Panc1 (cell line): ENCODE measurements around the gene SBF2. TPM values are rescaled to one million over a fixed set of nuclear protein-coding genes. Genes with fewer than 3 reads are reported as not detected.
A peak's percentile ranks its signal among the peaks of the same experiment; 100 is the strongest.

Experiments
- ATAC-seq: fragments of 200-7000 bp; cut with Tn5 transposase; 2 replicates; pipeline ENCODE4 v1.9.1; 2020; ENCODE audit warnings: mild to moderate bottlenecking, moderate library complexity
- BruUV-seq: library from RNA; stranded (reverse); fragments of 400-500 nt; replicated peaks from 2 replicates; lab custom pipeline; 2021; lab: Mats Ljungman, UMichigan
- CTCF ChIA-PET: fragments of 300-600 bp; sonication (Branson Sonifier 250); formaldehyde crosslinking; loops from one replicate; lab custom pipeline; 2022; ENCODE audit warnings: antibody characterized with exemption; lab: Charles Lee
- POLR2A ChIA-PET: fragments of 300-600 bp; sonication (Branson Sonifier 250); formaldehyde crosslinking; loops from one replicate; lab custom pipeline; 2022; ENCODE audit warnings: antibody characterized with exemption; lab: Charles Lee
- DNase-seq: peaks from one replicate; pipeline ENCODE4 v3.0.0-alpha.2; 2010; ENCODE audit warnings: low read depth, low spot score
- H3K27ac ChIP-seq: 2 replicates; pipeline ENCODE4 v1.5.1; 2011; ENCODE audit warnings: mild to moderate bottlenecking, low read length, inconsistent platforms
- H3K27me3 ChIP-seq: fragments of 200-500 bp; sonication (Bioruptor generic); 2 replicates; pipeline ENCODE4 v1.6.0; 2014; ENCODE audit warnings: low read length, inconsistent platforms; ENCODE audit not compliant: control insufficient read depth, insufficient read depth
- H3K36me3 ChIP-seq: fragments of 200-500 bp; sonication (Bioruptor generic); 2 replicates; pipeline ENCODE4 v1.5.1; 2014; ENCODE audit warnings: inconsistent platforms, mild to moderate bottlenecking, low read length, moderate library complexity; ENCODE audit not compliant: control insufficient read depth, insufficient read depth
- H3K4me1 ChIP-seq: 2 replicates; pipeline ENCODE4 v1.5.1; 2011; ENCODE audit warnings: inconsistent platforms, mild to moderate bottlenecking, low read length, moderate library complexity; ENCODE audit not compliant: control insufficient read depth, insufficient read depth
- H3K4me3 ChIP-seq, 2 experiments: 2 replicates each; pipeline ENCODE4 v1.5.1; 2011 to 2012; ENCODE audit warnings: low read depth in 2 of 2, low read length in 2 of 2, mild to moderate bottlenecking in 2 of 2, inconsistent platforms in 1 of 2, moderate library complexity in 1 of 2
- H3K9me3 ChIP-seq: fragments of 200-500 bp; sonication (Bioruptor generic); 2 replicates; pipeline ENCODE4 v1.5.1; 2014; ENCODE audit warnings: low read depth, mild to moderate bottlenecking, inconsistent platforms, low read length, moderate library complexity; ENCODE audit not compliant: control insufficient read depth, insufficient read depth
- CTCF ChIP-seq: fragments of 450-650 bp; IDR thresholded peaks from 2 replicates; pipeline ENCODE4 v1.5.1; 2017; ENCODE audit warnings: mild to moderate bottlenecking
- POLR2AphosphoS5 ChIP-seq: IDR thresholded peaks from 2 replicates; pipeline ENCODE4 v1.6.1; 2012; ENCODE audit warnings: mild to moderate bottlenecking, low read depth, low read length, moderate library complexity
- SIN3A ChIP-seq: IDR thresholded peaks from 2 replicates; pipeline ENCODE4 v1.6.1; 2012; ENCODE audit warnings: low read depth, mild to moderate bottlenecking, low read length, moderate library complexity, borderline replicate concordance; ENCODE audit not compliant: insufficient read depth
- TCF7L2 ChIP-seq: IDR thresholded peaks from 2 replicates; pipeline ENCODE4 v1.6.1; 2011; ENCODE audit warnings: mild to moderate bottlenecking, low read depth, low read length, inconsistent platforms
- in situ Hi-C: cut with HindIII; loops from 2 replicates; pipeline ENCODE4 v1.10.0; 2016; ENCODE audit warnings: low sequenced_read_pairs, low pct_unique_long_range_greater_than_20kb
- intact Hi-C: fragments of 100-400 bp; cut with micrococcal nuclease; formaldehyde crosslinking; loops from one replicate; pipeline ENCODE4 v1.10.0; 2022; ENCODE audit not compliant: unreplicated experiment
- total RNA-seq: library from RNA; stranded (reverse); gene quantifications from one replicate; pipeline ENCODE4 v1.2.1, GENCODE V29; 2021; ENCODE audit not compliant: unreplicated experiment
- TF ChIP-seq, protein P1 (sequence below), 2 experiments: IDR thresholded peaks; 2 replicates each; pipeline ENCODE4 v1.6.1; 2011 to 2012; ENCODE audit warnings: low read depth in 2 of 2, control low read depth in 1 of 2, low read length in 1 of 2, mild to moderate bottlenecking in 1 of 2, moderate library complexity in 1 of 2; ENCODE audit not compliant: insufficient read depth in 1 of 2

SBF2 gene
- total RNA-seq, 1 experiment from 2014 or later: 65.0 TPM

GRCh38 chr11:9808943-9809342 is 485.1 kb downstream of the SBF2 start:
- ChIA-PET CTCF (no interaction called here), POLR2A (interaction anchor here (0.7 kb wide), 1 partner anchor 70 kb away, joined by 7 read pairs; no protein-coding TSS in a partner anchor)
- Histone ChIP-seq H3K4me1 (peaks cover 18% of the 10 kb centered on the region), H3K9me3 (no peaks in the 10 kb centered on the region), H3K4me3 (no peak overlapping the region), H3K27me3 (no peaks in the 10 kb centered on the region), H3K27ac (peak overlapping the region; percentile 89), H3K36me3 (peaks cover 2% of the 10 kb centered on the region; the same call in 1 of the 2 replicates)
- intact Hi-C loops: no loop called here
- ATAC-seq (peak; percentile 51), DNase-seq (no peak)
- BruUV-seq: no TSS peak
- no peak for TF ChIP-seq SIN3A
- TF ChIP-seq POLR2AphosphoS5: no peak
- TF ChIP-seq CTCF: no peak
- no peak for TF ChIP-seq TCF7L2
- TF ChIP-seq, protein P1, sequence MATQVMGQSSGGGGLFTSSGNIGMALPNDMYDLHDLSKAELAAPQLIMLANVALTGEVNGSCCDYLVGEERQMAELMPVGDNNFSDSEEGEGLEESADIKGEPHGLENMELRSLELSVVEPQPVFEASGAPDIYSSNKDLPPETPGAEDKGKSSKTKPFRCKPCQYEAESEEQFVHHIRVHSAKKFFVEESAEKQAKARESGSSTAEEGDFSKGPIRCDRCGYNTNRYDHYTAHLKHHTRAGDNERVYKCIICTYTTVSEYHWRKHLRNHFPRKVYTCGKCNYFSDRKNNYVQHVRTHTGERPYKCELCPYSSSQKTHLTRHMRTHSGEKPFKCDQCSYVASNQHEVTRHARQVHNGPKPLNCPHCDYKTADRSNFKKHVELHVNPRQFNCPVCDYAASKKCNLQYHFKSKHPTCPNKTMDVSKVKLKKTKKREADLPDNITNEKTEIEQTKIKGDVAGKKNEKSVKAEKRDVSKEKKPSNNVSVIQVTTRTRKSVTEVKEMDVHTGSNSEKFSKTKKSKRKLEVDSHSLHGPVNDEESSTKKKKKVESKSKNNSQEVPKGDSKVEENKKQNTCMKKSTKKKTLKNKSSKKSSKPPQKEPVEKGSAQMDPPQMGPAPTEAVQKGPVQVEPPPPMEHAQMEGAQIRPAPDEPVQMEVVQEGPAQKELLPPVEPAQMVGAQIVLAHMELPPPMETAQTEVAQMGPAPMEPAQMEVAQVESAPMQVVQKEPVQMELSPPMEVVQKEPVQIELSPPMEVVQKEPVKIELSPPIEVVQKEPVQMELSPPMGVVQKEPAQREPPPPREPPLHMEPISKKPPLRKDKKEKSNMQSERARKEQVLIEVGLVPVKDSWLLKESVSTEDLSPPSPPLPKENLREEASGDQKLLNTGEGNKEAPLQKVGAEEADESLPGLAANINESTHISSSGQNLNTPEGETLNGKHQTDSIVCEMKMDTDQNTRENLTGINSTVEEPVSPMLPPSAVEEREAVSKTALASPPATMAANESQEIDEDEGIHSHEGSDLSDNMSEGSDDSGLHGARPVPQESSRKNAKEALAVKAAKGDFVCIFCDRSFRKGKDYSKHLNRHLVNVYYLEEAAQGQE (IDR thresholded peaks at IDR 0.05; ENCODE audit: insufficient read depth in 1 of 2, low read depth in 2 of 2, low read length in 1 of 2): no peak
- in situ Hi-C loops: no loop called here

DNA sequence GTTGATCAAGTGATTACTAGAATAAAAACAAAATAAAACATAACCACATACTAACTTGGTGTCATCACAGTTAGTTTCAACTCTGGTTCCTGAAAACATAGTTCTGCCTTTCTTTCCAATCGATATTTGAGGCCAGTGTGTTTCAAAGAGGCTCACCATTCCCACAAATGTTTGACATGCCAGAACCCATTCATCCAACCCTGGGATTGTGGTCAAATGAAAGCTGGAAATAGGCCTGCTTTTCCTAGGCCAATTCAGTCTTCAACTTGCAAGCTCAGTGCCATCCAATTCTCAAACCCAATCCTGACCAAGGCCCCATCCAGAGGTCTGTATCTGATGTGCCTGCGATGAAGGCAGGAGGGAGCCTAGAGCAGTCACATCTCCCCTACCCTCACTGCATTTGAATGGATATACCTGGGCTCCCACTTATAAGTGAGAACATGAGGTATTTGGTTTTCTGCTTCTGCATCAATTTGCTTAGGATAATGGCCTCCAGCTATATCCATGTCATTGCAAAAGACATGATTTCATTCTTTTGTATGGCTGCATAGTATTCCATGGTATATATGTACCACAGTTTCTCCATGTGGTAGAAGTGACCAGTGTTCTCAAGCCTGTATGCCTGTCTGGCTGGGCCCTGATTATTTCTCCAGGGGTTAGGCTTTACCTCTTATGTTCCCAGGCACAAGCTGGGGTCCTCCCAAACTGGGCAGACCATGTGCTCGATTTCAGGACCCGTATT is 486.9 kb downstream of the SBF2 start:
- Histone ChIP-seq H3K27ac (peak overlapping the region; percentile 89), H3K9me3 (no peaks in the 10 kb centered on the region), H3K4me3 (no peak overlapping the region), H3K36me3 (peaks cover 2% of the 10 kb centered on the region; the same call in 1 of the 2 replicates), H3K4me1 (peaks cover 37% of the 10 kb centered on the region), H3K27me3 (no peaks in the 10 kb centered on the region)
- ATAC-seq: no peak
- CTCF ChIA-PET: interaction anchor here (0.5 kb wide), 1 partner anchor 498 kb away, joined by 8 read pairs; the partner anchor contains the start of gene ADM
- no peak for DNase-seq
- intact Hi-C loops: no loop called here
- POLR2A ChIA-PET: no interaction called here
- in situ Hi-C loops: no loop called here
- TF ChIP-seq CTCF (no peak), POLR2AphosphoS5 (no peak), SIN3A (no peak), TCF7L2 (no peak)
- TF ChIP-seq, protein P1 (IDR thresholded peaks at IDR 0.05; ENCODE audit: insufficient read depth in 1 of 2, low read depth in 2 of 2, low read length in 1 of 2): no peak
- BruUV-seq: no TSS peak
